IPS DF 6.9 (cell line): ENCODE results near the gene GLRA3.
"Not testable (repeated sequence)": the region's sequence is repeated elsewhere in the genome, so short reads cannot be mapped to it uniquely, and the experiment has no call there.

ENCODE experiments used
- DNase-seq: peaks from one replicate; pipeline ENCODE4 v3.0.0-alpha.2; 2013; ENCODE audit warnings: low read depth, low spot score
- H3K27ac ChIP-seq: one replicate; pipeline ENCODE4 v1.5.1; 2013; ENCODE audit warnings: low read length, control low read depth
- H3K27me3 ChIP-seq: 2 replicates; pipeline ENCODE4 v1.6.1; 2013; ENCODE audit warnings: mild to moderate bottlenecking, low read length; ENCODE audit not compliant: control insufficient read depth, insufficient read depth
- H3K36me3 ChIP-seq: 2 replicates; pipeline ENCODE4 v1.6.1; 2013; ENCODE audit warnings: low read length; ENCODE audit not compliant: control insufficient read depth, insufficient read depth
- H3K4me1 ChIP-seq: 2 replicates; pipeline ENCODE4 v1.6.1; 2013; ENCODE audit warnings: low read length; ENCODE audit not compliant: control insufficient read depth, insufficient read depth
- H3K4me3 ChIP-seq: 2 replicates; pipeline ENCODE4 v1.5.1; 2013; ENCODE audit warnings: mild to moderate bottlenecking, low read length
- H3K9me3 ChIP-seq: 2 replicates; pipeline ENCODE4 v1.6.1; 2013; ENCODE audit warnings: low read length, inconsistent platforms; ENCODE audit not compliant: control insufficient read depth, insufficient read depth
- WGBS: extraction: QIAGEN DNeasy Blood & Tissue Kit; methylation state at CpG from one replicate; pipeline ENCODE4 v1.1.7; 2013; ENCODE audit warnings: mixed read lengths, missing lambda C conversion rate; ENCODE audit not compliant: insufficient read length, insufficient coverage; 5-methylcytosine and 5-hydroxymethylcytosine counted together

GLRA3 gene

GRCh38 chr4:174633399-174633798 is 195.6 kb downstream of the GLRA3 start:
- H3K27me3 ChIP-seq = no peaks in the 10 kb centered on the region
- no peak overlapping the region for H3K4me3 ChIP-seq
- H3K27ac ChIP-seq = no peak overlapping the region
- no peaks in the 10 kb centered on the region for H3K9me3 ChIP-seq
- no peaks in the 10 kb centered on the region for H3K4me1 ChIP-seq
- no CpG with 5 or more reads among the region's 1 CpG for WGBS
- no peaks in the 10 kb centered on the region for H3K36me3 ChIP-seq
- no peak for DNase-seq

GRCh38 chr4:174631901-174632758 is 196.9 kb downstream of the GLRA3 start:
- no peaks in the 10 kb centered on the region for H3K4me1 ChIP-seq
- WGBS = no CpG with 5 or more reads among the region's 2 CpGs
- H3K27ac ChIP-seq = no peak overlapping the region
- H3K9me3 ChIP-seq = no peaks in the 10 kb centered on the region
- no peaks in the 10 kb centered on the region for H3K36me3 ChIP-seq
- DNase-seq = peak; percentile 7
- H3K27me3 ChIP-seq = no peaks in the 10 kb centered on the region
- H3K4me3 ChIP-seq = no peak overlapping the region

GRCh38 chr4:174629907-174630450 is 199.1 kb downstream of the GLRA3 start:
- H3K27ac ChIP-seq, H3K4me3 ChIP-seq, H3K27me3 ChIP-seq, DNase-seq, H3K9me3 ChIP-seq, H3K36me3 ChIP-seq, H3K4me1 ChIP-seq: not testable (repeated sequence)
- WGBS = no CpG with 5 or more reads among the region's 2 CpGs

DNA sequence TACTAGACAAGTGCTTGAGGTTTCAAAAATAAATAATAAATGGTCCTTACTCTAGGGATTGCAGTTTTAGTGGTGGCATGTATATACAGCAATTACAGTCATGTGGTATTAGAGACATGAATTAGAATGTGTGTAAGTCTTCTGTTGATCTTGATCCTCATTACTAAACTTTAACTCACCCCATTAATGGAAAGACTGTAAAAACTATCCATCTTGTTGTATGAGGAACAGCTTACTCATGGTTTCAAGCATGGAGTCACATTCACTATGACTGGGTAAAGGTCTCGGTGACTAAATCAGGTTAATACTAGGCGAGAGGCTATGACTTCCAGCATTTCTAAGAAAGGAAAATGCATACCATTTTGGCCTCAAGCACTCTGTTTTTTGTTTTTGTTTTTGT is 199.8 kb downstream of the GLRA3 start:
- no peaks in the 10 kb centered on the region for H3K9me3 ChIP-seq
- no peak overlapping the region for H3K4me3 ChIP-seq
- WGBS = no CpG with 5 or more reads among the region's 2 CpGs
- no peaks in the 10 kb centered on the region for H3K27me3 ChIP-seq
- no peaks in the 10 kb centered on the region for H3K36me3 ChIP-seq
- DNase-seq = no peak
- no peak overlapping the region for H3K27ac ChIP-seq
- H3K4me1 ChIP-seq = no peaks in the 10 kb centered on the region

GRCh38 chr4:174628191-174628590 is 200.9 kb downstream of the GLRA3 start:
- Histone ChIP-seq H3K4me1 (no peaks in the 10 kb centered on the region), H3K4me3 (no peak overlapping the region), H3K36me3 (no peaks in the 10 kb centered on the region), H3K27me3 (no peaks in the 10 kb centered on the region), H3K9me3 (no peaks in the 10 kb centered on the region), H3K27ac (no peak overlapping the region)
- DNase-seq = no peak
- WGBS = no CpG with 5 or more reads among the region's 7 CpGs

GRCh38 chr4:174627473-174627872 is 201.6 kb downstream of the GLRA3 start:
- WGBS = no CpG with 5 or more reads among the region's 2 CpGs
- H3K27ac ChIP-seq = no peak overlapping the region
- H3K27me3 ChIP-seq = no peaks in the 10 kb centered on the region
- no peak for DNase-seq
- no peak overlapping the region for H3K4me3 ChIP-seq
- H3K4me1 ChIP-seq = no peaks in the 10 kb centered on the region
- no peaks in the 10 kb centered on the region for H3K9me3 ChIP-seq
- H3K36me3 ChIP-seq = no peaks in the 10 kb centered on the region

DNA sequence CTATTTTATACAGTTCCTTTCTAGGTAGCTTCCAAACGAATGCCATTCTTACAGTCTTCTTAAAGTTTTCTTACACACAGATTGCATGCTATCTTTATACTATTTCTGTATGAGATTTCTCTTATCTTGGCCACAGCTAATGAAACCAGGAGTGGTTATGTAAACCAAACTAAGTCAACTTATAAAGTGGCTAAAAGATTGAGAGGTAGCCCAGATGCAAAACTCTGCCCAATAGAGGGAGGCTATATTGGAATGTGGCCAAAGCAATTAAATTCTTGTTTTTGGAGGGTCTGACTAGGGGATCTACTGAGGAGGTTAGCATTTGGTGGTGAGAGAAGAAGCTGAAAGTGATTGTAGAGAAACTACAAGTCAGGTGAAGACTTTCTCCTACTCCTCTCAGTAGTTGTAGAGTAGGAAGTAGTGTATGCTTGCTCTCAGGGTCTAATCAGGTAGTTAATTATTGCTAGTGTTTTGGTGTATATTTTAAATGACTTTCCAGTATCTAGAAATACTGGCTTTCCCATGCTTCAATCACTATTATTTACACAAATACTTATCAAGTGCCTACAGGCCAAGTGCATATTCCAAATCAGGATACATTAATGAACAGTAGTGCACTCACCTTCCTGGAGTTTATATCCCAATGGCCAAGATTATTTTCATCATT is 202.6 kb downstream of the GLRA3 start:
- H3K4me3 ChIP-seq = no peak overlapping the region
- no peaks in the 10 kb centered on the region for H3K27me3 ChIP-seq
- no CpG with 5 or more reads among the region's 1 CpG for WGBS
- H3K4me1 ChIP-seq = no peaks in the 10 kb centered on the region
- no peaks in the 10 kb centered on the region for H3K36me3 ChIP-seq
- no peaks in the 10 kb centered on the region for H3K9me3 ChIP-seq
- no peak for DNase-seq
- H3K27ac ChIP-seq = no peak overlapping the region

GRCh38 chr4:174616661-174617060 is 212.4 kb downstream of the GLRA3 start:
- Histone ChIP-seq H3K4me3 (no peak overlapping the region), H3K36me3 (no peaks in the 10 kb centered on the region), H3K27ac (no peak overlapping the region), H3K27me3 (no peaks in the 10 kb centered on the region), H3K9me3 (no peaks in the 10 kb centered on the region), H3K4me1 (no peaks in the 10 kb centered on the region)
- no CpG with 5 or more reads among the region's 3 CpGs for WGBS
- DNase-seq = no peak

DNA sequence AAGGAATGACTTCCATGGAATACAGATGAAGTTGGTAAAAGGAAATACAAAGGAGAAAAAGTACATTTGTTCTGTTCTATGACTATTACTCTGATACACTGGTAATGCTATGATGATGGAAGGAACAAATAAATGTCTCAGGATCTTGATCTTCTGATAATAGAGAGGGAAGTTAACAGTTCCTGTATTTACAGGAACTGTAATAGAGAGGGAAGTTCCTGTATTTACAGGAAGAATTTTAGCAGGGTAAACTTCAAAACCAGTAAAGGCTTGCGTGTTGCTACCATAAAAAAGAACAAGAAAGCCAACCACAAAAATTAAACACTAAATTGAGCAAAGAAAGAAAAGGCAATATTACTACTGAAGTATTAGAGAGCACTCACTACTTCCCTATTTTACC is 215.1 kb downstream of the GLRA3 start:
- H3K27me3 ChIP-seq = no peaks in the 10 kb centered on the region
- H3K4me1 ChIP-seq = no peaks in the 10 kb centered on the region
- no peak overlapping the region for H3K27ac ChIP-seq
- WGBS = no CpG with 5 or more reads among the region's 1 CpG
- no peaks in the 10 kb centered on the region for H3K9me3 ChIP-seq
- DNase-seq = no peak
- no peak overlapping the region for H3K4me3 ChIP-seq
- H3K36me3 ChIP-seq = no peaks in the 10 kb centered on the region

DNA sequence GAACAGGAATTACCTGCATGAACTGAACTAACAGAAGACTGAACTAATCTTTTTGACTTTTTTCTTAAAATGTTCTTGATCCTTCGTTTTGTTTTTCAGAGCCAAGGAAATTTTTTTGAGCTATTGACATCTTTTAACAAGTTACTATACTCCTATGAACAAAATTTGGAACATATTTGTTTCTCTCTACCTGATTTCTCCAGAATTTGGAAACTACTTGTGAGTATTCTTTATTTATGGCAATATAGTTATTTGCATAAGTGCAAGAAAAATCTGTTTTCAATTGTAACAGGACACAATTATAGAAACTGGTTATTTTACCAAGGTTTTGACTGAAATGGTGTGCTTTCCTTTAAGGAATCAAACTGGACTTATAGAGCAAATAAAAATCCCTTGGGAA is 217.3 kb downstream of the GLRA3 start:
- Histone ChIP-seq H3K36me3 (no peaks in the 10 kb centered on the region), H3K9me3 (no peaks in the 10 kb centered on the region), H3K4me3 (no peak overlapping the region), H3K27ac (no peak overlapping the region), H3K4me1 (no peaks in the 10 kb centered on the region), H3K27me3 (no peaks in the 10 kb centered on the region)
- no peak for DNase-seq
- WGBS = no CpG with 5 or more reads among the region's 1 CpG
